Small intestine (tissue), 7 donors: Measurements from ENCODE around the gene PCID2. TPM values are rescaled to one million over a fixed set of nuclear protein-coding genes. Genes with fewer than 3 reads are reported as not detected.
A peak's percentile ranks its signal among the peaks of the same experiment; 100 is the strongest.

Experiments
- DNase-seq, 2 donors: peaks; one replicate each; pipeline versions ENCODE4 v3.0.0 to v3.0.0-alpha.2; 2013
- FAIRE-seq: peaks from 2 replicates; lab custom pipeline; 2012; peaks lifted over from hg19 to GRCh38; lab: Jason Lieb, UNC
- H3K27ac ChIP-seq, 3 donors: one replicate each; pipeline ENCODE4 v1.5.1; 2013; ENCODE audit warnings: low read length in 2 of 3, mild to moderate bottlenecking in 2 of 3, control low read depth in 1 of 3, inconsistent platforms in 1 of 3, low read depth in 1 of 3, moderate library complexity in 1 of 3
- H3K27me3 ChIP-seq, 3 donors: one replicate each; pipeline ENCODE4 v1.6.1; 2013; ENCODE audit warnings: low read length in 3 of 3, inconsistent platforms in 1 of 3; ENCODE audit not compliant: control insufficient read depth in 3 of 3, insufficient read depth in 3 of 3
- H3K36me3 ChIP-seq, 3 donors: one replicate each; pipeline ENCODE4 v1.6.1; 2013; ENCODE audit warnings: low read length in 3 of 3, inconsistent platforms in 1 of 3, low read depth in 1 of 3, mild to moderate bottlenecking in 1 of 3, moderate library complexity in 1 of 3; ENCODE audit not compliant: control insufficient read depth in 3 of 3, insufficient read depth in 2 of 3
- H3K4me1 ChIP-seq, 3 donors: one replicate each; pipeline ENCODE4 v1.6.1; 2013; ENCODE audit warnings: low read length in 2 of 3, inconsistent platforms in 1 of 3, low read depth in 1 of 3, mild to moderate bottlenecking in 1 of 3, moderate library complexity in 1 of 3; ENCODE audit not compliant: control insufficient read depth in 3 of 3, insufficient read depth in 2 of 3
- H3K4me3 ChIP-seq, 3 donors: one replicate each; pipeline ENCODE4 v1.5.1; 2013; ENCODE audit warnings: low read length in 3 of 3, control low read depth in 1 of 3, inconsistent platforms in 1 of 3, low read depth in 1 of 3, mild to moderate bottlenecking in 1 of 3, moderate library complexity in 1 of 3
- H3K9me3 ChIP-seq, 2 donors: one replicate each; pipeline ENCODE4 v1.6.1; 2013; ENCODE audit warnings: low read depth in 1 of 2, low read length in 1 of 2; ENCODE audit not compliant: control insufficient read depth in 2 of 2, insufficient read depth in 1 of 2
- WGBS, 3 donors: extraction: QIAGEN DNeasy Blood & Tissue Kit; methylation state at CpG; one replicate each; pipeline ENCODE4 v1.1.7; 2013; 5-methylcytosine and 5-hydroxymethylcytosine counted together
- polyA plus RNA-seq, 4 donors: library from polyadenylated mRNA; stranded (reverse) in 3 of 4; unstranded in 1 of 4; fragments of 200-250 nt in 3 of 4; fragments of 120-200 nt in 1 of 4; gene quantifications; one replicate each; pipeline versions ENCODE4 v1.2.1 to v1.2.3, GENCODE V29; 2013
- donor health status: healthy with polysubstance abuse.
- donor health status: control.
- donor health status: control.
- donor health status: Bipolar disorder and iron deficiency.
- donor health status: healthy.

The PCID2 gene
- polyA plus RNA-seq, 4 donors, result 21.6 to 51.3 (median 30.0) TPM

- H3K27ac ChIP-seq, result no peak overlapping the region
- H3K4me3 ChIP-seq, result no peak overlapping the region
- H3K27me3 ChIP-seq, result no peaks in the 10 kb centered on the region
- peaks cover 0 to 27% (median 0%) of the 10 kb centered on the region in 3 donors for H3K4me1 ChIP-seq
- 53 to 80% (median 73%) methylated on average over 13 of the region's 13 CpGs for WGBS, 3 donors
- H3K36me3 ChIP-seq, result peaks cover 0 to 43% (median 0%) of the 10 kb centered on the region in 3 donors
- FAIRE-seq (no peak), DNase-seq (peak in 1 of 2 donors; percentile 62)
- peaks cover 0 to 3% of the 10 kb centered on the region in 2 donors for H3K9me3 ChIP-seq
These were observed 38.9 kb downstream of the PCID2 start for GRCh38 chr13:113169277-113170272.

DNA sequence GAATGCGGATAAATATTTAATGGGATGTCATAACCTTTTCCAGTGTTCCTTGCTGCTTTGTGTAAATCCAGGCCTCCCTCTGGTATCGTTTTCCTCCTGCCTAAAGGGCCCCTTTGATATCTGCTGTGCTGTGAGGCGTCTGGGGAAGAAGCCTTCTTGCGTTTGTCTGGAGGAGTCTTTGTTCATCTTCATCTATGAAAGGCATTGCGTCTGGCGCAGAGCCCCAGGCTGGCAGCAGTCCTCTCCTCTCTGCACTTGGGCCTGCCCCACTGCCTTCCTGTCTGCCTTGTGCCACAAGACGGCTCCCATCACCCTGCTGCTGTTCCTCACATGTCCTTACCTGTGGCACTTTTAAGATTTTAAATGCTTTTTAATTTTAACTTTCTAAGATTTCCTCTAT lies 40.3 kb downstream of the PCID2 start:
- DNase-seq (no peak), FAIRE-seq (no peak)
- H3K27me3 ChIP-seq, result peaks cover 0 to 5% (median 4%) of the 10 kb centered on the region in 3 donors
- no peak overlapping the region for H3K27ac ChIP-seq
- 89 to 97% (median 90%) methylated on average over 7 of the region's 7 CpGs for WGBS, 3 donors
- peaks cover 0 to 3% of the 10 kb centered on the region in 2 donors for H3K9me3 ChIP-seq
- no peak overlapping the region for H3K4me3 ChIP-seq
- H3K4me1 ChIP-seq, result peaks cover 0 to 28% (median 0%) of the 10 kb centered on the region in 3 donors
- peaks cover 0 to 40% (median 0%) of the 10 kb centered on the region in 3 donors for H3K36me3 ChIP-seq

DNA sequence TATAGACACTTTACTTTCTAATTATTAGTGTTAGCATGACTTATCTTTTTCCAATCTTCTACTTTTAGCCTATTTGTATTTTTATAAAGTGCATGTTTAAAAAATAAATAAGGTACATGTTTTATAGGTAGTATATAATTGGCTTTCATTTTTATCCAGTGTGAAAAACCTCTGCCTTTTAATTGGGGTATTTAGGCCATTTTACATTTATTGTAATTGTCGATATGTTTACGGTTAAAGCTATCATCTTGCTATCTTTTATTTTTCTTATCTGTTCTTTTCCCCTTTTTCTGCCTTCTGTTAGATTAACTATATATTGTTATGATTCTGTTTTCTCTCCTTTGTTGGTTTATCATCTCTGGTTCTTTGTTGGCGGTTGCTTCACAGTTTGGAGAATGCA lies 40.9 kb downstream of the PCID2 start:
- no peak for DNase-seq
- peaks cover 0 to 32% (median 0%) of the 10 kb centered on the region in 3 donors for H3K4me1 ChIP-seq
- H3K36me3 ChIP-seq, result peaks cover 0 to 35% (median 0%) of the 10 kb centered on the region in 3 donors
- peaks cover 0 to 3% of the 10 kb centered on the region in 2 donors for H3K9me3 ChIP-seq
- H3K27me3 ChIP-seq, result peaks cover 0 to 12% (median 8%) of the 10 kb centered on the region in 3 donors
- no peak overlapping the region for H3K27ac ChIP-seq
- H3K4me3 ChIP-seq, result no peak overlapping the region
- no peak for FAIRE-seq
- WGBS, 3 donors, result 98 to 100% (median 99%) methylated on average over 3 of the region's 3 CpGs

- Histone ChIP-seq H3K9me3 (peaks cover 0 to 3% of the 10 kb centered on the region in 2 donors), H3K27me3 (peaks cover 0 to 12% (median 8%) of the 10 kb centered on the region in 3 donors), H3K4me3 (no peak overlapping the region), H3K4me1 (peaks cover 0 to 29% (median 0%) of the 10 kb centered on the region in 3 donors), H3K36me3 (peaks cover 0 to 30% (median 0%) of the 10 kb centered on the region in 3 donors), H3K27ac (no peak overlapping the region)
- DNase-seq, result no peak
- no peak for FAIRE-seq
- WGBS, 3 donors, result 90 to 97% (median 92%) methylated on average over 10 of the region's 10 CpGs
These were observed 41.3 kb downstream of the PCID2 start for GRCh38 chr13:113167155-113167554.

DNA sequence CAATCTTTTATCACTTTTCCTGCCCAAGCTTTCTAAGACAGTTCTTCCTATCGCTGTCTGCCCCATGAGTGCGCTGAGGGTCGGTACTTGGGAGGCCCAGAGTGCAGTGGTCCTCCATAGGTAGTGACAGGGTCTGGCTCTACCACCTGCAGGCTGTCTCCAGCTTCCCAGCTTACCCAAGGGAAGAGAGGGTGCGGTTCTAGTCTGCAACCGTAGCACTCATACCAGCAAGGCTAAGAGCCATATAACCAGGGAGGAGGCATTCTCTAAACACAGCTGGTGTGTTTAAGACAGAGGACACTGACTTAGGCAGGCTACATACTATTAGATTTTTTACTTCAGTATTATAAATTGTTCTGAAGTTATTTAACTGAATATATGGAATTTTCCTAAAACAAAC lies 41.8 kb downstream of the PCID2 start:
- Histone ChIP-seq H3K4me1 (peaks cover 0 to 24% (median 0%) of the 10 kb centered on the region in 3 donors), H3K4me3 (no peak overlapping the region), H3K36me3 (peaks cover 0 to 26% (median 0%) of the 10 kb centered on the region in 3 donors), H3K9me3 (peaks cover 0 to 3% of the 10 kb centered on the region in 2 donors), H3K27me3 (peaks cover 0 to 13% (median 8%) of the 10 kb centered on the region in 3 donors), H3K27ac (no peak overlapping the region)
- DNase-seq (no peak), FAIRE-seq (no peak)
- WGBS, 3 donors, result 63 to 84% (median 79%) methylated on average over 5 of the region's 5 CpGs

GRCh38 chr13:113166266-113166665 lies 42.2 kb downstream of the PCID2 start:
- no peak overlapping the region for H3K27ac ChIP-seq
- H3K4me3 ChIP-seq, result no peak overlapping the region
- H3K36me3 ChIP-seq, result peaks cover 0 to 21% (median 0%) of the 10 kb centered on the region in 3 donors
- H3K9me3 ChIP-seq, result peaks cover 0 to 3% of the 10 kb centered on the region in 2 donors
- WGBS, 3 donors, result 87 to 95% (median 88%) methylated on average over 10 of the region's 10 CpGs
- FAIRE-seq (no peak), DNase-seq (no peak)
- peaks cover 0 to 17% (median 8%) of the 10 kb centered on the region in 3 donors for H3K27me3 ChIP-seq
- H3K4me1 ChIP-seq, result peaks cover 0 to 20% (median 0%) of the 10 kb centered on the region in 3 donors

- peaks cover 0 to 3% of the 10 kb centered on the region in 2 donors for H3K9me3 ChIP-seq
- H3K4me1 ChIP-seq, result peaks cover 0 to 8% (median 0%) of the 10 kb centered on the region in 3 donors
- peaks cover 0 to 22% (median 8%) of the 10 kb centered on the region in 3 donors for H3K27me3 ChIP-seq
- DNase-seq (no peak), FAIRE-seq (no peak)
- WGBS, 3 donors, result 75 to 89% (median 88%) methylated on average over 12 of the region's 12 CpGs
- H3K36me3 ChIP-seq, result peaks cover 0 to 10% (median 0%) of the 10 kb centered on the region in 3 donors
- H3K4me3 ChIP-seq, result no peak overlapping the region
- no peak overlapping the region for H3K27ac ChIP-seq
These were observed 44.0 kb downstream of the PCID2 start for GRCh38 chr13:113164492-113164891.
